Cerebellar cortex (tissue), 1 donor: ENCODE data around the gene TFDP1.
A peak's percentile ranks its signal among the peaks of the same experiment; 100 is the strongest.

Source experiments
- DNase-seq: peaks from one replicate; pipeline ENCODE4 v3.0.0-alpha.2; 2015; ENCODE audit warnings: low spot score

TFDP1 gene

GRCh38 chr13:113598081-113598410, 13.5 kb downstream of the TFDP1 start:
- DNase-seq = no peak

GRCh38 chr13:113598481-113598880, 13.9 kb downstream of the TFDP1 start:
- DNase-seq = no peak

GRCh38 chr13:113599391-113599790, 14.8 kb downstream of the TFDP1 start:
- no peak for DNase-seq

GRCh38 chr13:113601166-113602070, 16.9 kb downstream of the TFDP1 start:
- DNase-seq = no peak

GRCh38 chr13:113602291-113602988, 17.9 kb downstream of the TFDP1 start:
- no peak for DNase-seq

GRCh38 chr13:113603116-113603710, 18.7 kb downstream of the TFDP1 start:
- no peak for DNase-seq

GRCh38 chr13:113604186-113604585, 19.6 kb downstream of the TFDP1 start:
- no peak for DNase-seq

- no peak for DNase-seq
Measured at GRCh38 chr13:113605461-113605860, 20.9 kb downstream of the TFDP1 start.

GRCh38 chr13:113605866-113606438, 21.4 kb downstream of the TFDP1 start:
- no peak for DNase-seq

GRCh38 chr13:113607056-113607888, 22.7 kb downstream of the TFDP1 start:
- peak; percentile 65 for DNase-seq

- no peak for DNase-seq
Measured at GRCh38 chr13:113607889-113608635, 23.5 kb downstream of the TFDP1 start.

- no peak for DNase-seq
Measured at GRCh38 chr13:113608967-113609533, 24.5 kb downstream of the TFDP1 start.

GRCh38 chr13:113609616-113610015, 25.1 kb downstream of the TFDP1 start:
- no peak for DNase-seq

- no peak for DNase-seq
Measured at GRCh38 chr13:113610266-113610665, 25.7 kb downstream of the TFDP1 start.

GRCh38 chr13:113611996-113612395, 27.4 kb downstream of the TFDP1 start:
- peak; percentile 15 for DNase-seq

GRCh38 chr13:113612607-113613006, 28.1 kb downstream of the TFDP1 start:
- DNase-seq = no peak

GRCh38 chr13:113613789-113614379, 29.3 kb downstream of the TFDP1 start:
- no peak for DNase-seq

- no peak for DNase-seq
Measured at GRCh38 chr13:113616281-113616906, 31.8 kb downstream of the TFDP1 start.

GRCh38 chr13:113616991-113617749, 32.6 kb downstream of the TFDP1 start:
- peak; percentile 79 for DNase-seq
